Naive B cell (primary cell): ENCODE measurements around the gene LPXN. TPM values are rescaled to one million over a fixed set of nuclear protein-coding genes. Genes with fewer than 3 reads are reported as not detected.

Source experiments
- ATAC-seq, 2 donors: fragments of 150-1000 bp; cut with Tn5 transposase; 2 replicates each; pipeline ENCODE4 v1.10.0; 2021; ENCODE audit warnings: low read depth in 2 of 2, mild to moderate bottlenecking in 2 of 2, moderate library complexity in 2 of 2
- DNase-seq: peaks from one replicate; pipeline ENCODE4 v3.0.0; 2022
- H3K27ac Mint-ChIP-seq, 6 donors: one replicate each; pipeline ENCODE4 v1.8.0; 2020 to 2022; ENCODE audit warnings: mild to moderate bottlenecking in 6 of 6, mixed read lengths in 6 of 6, moderate library complexity in 5 of 6, inconsistent platforms in 2 of 6
- H3K27me3 Mint-ChIP-seq, 3 donors: one replicate each; pipeline ENCODE4 v1.8.0; 2021 to 2022; ENCODE audit warnings: mixed read lengths in 3 of 3, mild to moderate bottlenecking in 1 of 3
- H3K36me3 Mint-ChIP-seq, 2 donors: one replicate each; pipeline ENCODE4 v1.8.0; 2020 to 2022; ENCODE audit warnings: mixed read lengths in 2 of 2, inconsistent platforms in 1 of 2, mild to moderate bottlenecking in 1 of 2
- H3K4me1 Mint-ChIP-seq, 3 donors: one replicate each; pipeline ENCODE4 v1.8.0; 2020 to 2022; ENCODE audit warnings: mixed read lengths in 3 of 3, inconsistent platforms in 1 of 3, mild to moderate bottlenecking in 1 of 3, moderate library complexity in 1 of 3
- H3K4me3 Mint-ChIP-seq, 8 donors: one replicate each; pipeline ENCODE4 v1.8.0; 2020 to 2022; ENCODE audit warnings: mild to moderate bottlenecking in 8 of 8, mixed read lengths in 8 of 8, moderate library complexity in 8 of 8, inconsistent platforms in 2 of 8
- H3K9me3 Mint-ChIP-seq, 7 donors: one replicate each; pipeline ENCODE4 v1.8.0; 2020 to 2022; ENCODE audit warnings: mixed read lengths in 7 of 7, mild to moderate bottlenecking in 5 of 7, inconsistent platforms in 2 of 7, moderate library complexity in 1 of 7
- polyA plus RNA-seq, 6 donors: library from polyadenylated mRNA; unstranded; fragments of 300-500 nt; fragmentation: Illumina TruSeq; gene quantifications; one replicate each; pipeline ENCODE4 v1.2.3, GENCODE V29; 2021; ENCODE audit warnings: low read depth in 6 of 6

LPXN gene
- polyA plus RNA-seq, 6 donors from 2014 or later = 63.3 to 120 (median 85.8) TPM

DNA sequence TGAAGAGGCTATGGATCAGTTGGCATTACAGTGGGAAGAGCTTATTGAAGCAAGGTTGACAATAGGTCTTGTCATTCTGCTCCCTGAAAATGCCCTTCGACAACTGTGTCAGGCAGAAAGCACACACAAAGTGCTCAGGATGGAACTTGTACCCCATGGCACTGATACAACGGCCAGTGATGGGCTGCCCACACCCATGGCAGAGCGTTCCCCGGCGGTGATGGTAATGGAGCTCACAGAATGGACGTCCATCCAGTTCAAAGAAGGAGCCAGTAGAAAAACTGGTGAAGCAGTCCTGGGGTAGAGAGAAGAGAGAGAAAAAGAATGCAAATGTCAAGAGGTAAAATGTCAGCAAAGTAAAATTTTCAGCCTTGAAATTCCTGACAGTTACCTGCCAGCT lies 48.2 kb downstream of the LPXN start:
- peak overlapping the region in 4 of 6 donors; percentile 15 to 97 (median 86) for H3K27ac Mint-ChIP-seq
- no peaks in the 10 kb centered on the region for H3K27me3 Mint-ChIP-seq
- peaks cover 12 to 21% of the 10 kb centered on the region in 2 donors for H3K36me3 Mint-ChIP-seq
- DNase-seq (no peak), ATAC-seq (no peak)
- no peaks in the 10 kb centered on the region for H3K9me3 Mint-ChIP-seq
- H3K4me1 Mint-ChIP-seq = peaks cover 22 to 47% (median 30%) of the 10 kb centered on the region in 3 donors
- no peak overlapping the region for H3K4me3 Mint-ChIP-seq

DNA sequence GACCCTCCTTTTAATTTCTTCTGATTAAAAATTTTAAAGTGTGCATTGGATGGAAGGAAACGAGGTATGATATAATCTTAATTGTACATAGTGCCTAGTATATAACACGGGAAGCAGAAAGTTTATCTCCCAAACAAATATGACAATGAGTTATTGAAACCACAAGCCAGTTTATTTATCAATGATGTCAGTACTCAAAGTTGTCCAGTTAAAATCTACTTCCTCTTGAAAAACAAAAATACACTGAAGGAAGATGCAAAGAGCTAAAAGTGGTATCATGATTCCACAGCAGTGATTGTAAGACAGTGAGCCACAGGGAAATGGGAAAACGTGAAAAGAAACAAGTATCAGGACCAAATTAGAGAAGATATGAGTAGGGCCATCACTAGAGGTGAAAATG lies 48.9 kb downstream of the LPXN start:
- peaks cover 22 to 47% (median 30%) of the 10 kb centered on the region in 3 donors for H3K4me1 Mint-ChIP-seq
- ATAC-seq (no peak), DNase-seq (no peak)
- H3K27ac Mint-ChIP-seq = peak overlapping the region; percentile 74 to 98 (median 94)
- H3K4me3 Mint-ChIP-seq = peak overlapping the region in 1 of 8 donors; percentile 13
- H3K36me3 Mint-ChIP-seq = peaks cover 12 to 21% of the 10 kb centered on the region in 2 donors
- H3K27me3 Mint-ChIP-seq = no peaks in the 10 kb centered on the region
- no peaks in the 10 kb centered on the region for H3K9me3 Mint-ChIP-seq

DNA sequence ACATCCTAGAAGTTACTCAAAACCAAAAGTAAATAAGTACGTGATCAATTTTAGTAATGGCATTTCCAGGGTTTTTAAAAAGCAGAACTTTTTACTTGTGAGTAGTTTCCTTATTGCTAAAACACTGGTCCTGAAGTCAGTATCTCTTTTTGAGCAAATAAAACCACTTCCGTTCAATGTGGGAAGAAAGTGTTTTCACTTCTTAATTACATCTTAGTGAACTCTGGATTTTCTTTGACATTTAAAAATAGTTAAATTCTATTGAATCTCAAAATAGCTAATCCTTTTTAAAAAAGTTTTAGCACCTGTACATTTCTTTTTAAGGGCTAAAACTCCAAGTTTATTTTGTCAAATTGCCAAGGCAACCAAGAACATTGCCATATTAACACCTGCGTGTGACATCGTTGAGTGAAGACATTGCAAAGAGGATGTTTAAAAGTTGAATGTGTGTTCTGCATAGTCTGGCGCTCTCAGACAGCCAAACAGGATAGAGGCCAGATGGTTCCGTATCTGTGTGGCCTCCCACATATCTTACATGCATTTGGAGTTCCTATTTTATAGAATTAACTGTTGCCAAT lies 50.5 kb downstream of the LPXN start:
- peaks cover 18 to 39% (median 24%) of the 10 kb centered on the region in 3 donors for H3K4me1 Mint-ChIP-seq
- DNase-seq = peak; percentile 78
- peaks cover 12% of the 10 kb centered on the region in 2 donors for H3K36me3 Mint-ChIP-seq
- H3K27ac Mint-ChIP-seq = peak overlapping the region; percentile 97 to 98 (median 97)
- H3K9me3 Mint-ChIP-seq = no peaks in the 10 kb centered on the region
- H3K4me3 Mint-ChIP-seq = peak overlapping the region; percentile 61 to 89 (median 78)
- H3K27me3 Mint-ChIP-seq = no peaks in the 10 kb centered on the region
- peak; percentile 90 to 92 for ATAC-seq

GRCh38 chr11:58524232-58525036 lies 51.2 kb downstream of the LPXN start:
- Mint-ChIP-seq H3K27ac (peak overlapping the region; percentile 97 to 98 (median 97)), H3K27me3 (no peaks in the 10 kb centered on the region), H3K36me3 (peaks cover 12% of the 10 kb centered on the region in 2 donors), H3K4me1 (peaks cover 18 to 36% (median 24%) of the 10 kb centered on the region in 3 donors), H3K9me3 (no peaks in the 10 kb centered on the region), H3K4me3 (peak overlapping the region; percentile 61 to 89 (median 78))
- ATAC-seq (peak; percentile 16 to 22), DNase-seq (peak; percentile 13)

GRCh38 chr11:58513747-58514367 lies 61.8 kb downstream of the LPXN start:
- no peak for ATAC-seq
- Mint-ChIP-seq H3K27me3 (peaks cover 0 to 12% (median 10%) of the 10 kb centered on the region in 3 donors), H3K36me3 (no peaks in the 10 kb centered on the region), H3K27ac (no peak overlapping the region), H3K9me3 (no peaks in the 10 kb centered on the region), H3K4me1 (peaks cover 0 to 4% (median 0%) of the 10 kb centered on the region in 3 donors), H3K4me3 (no peak overlapping the region)
- DNase-seq = no peak

DNA sequence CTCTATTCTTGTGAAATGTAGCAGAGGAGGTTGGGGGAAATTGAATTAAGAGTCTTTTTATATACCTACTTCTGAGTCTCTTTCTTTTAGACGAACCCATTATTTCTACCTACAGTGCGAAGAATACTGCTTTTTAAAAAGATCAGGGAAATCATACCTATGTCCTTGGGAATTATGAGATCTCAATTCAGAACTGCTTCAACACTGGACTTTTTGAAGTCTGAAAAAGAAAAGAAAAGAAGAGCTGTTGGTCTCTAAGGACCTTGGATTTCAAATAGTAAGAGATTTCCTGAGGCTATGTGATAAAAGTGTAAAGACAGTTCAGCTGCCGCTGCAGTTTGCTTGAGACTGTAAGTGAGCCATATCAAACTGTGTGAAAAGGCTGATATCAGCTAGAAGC lies 64.0 kb downstream of the LPXN start:
- H3K4me3 Mint-ChIP-seq = no peak overlapping the region
- no peak for ATAC-seq
- peak overlapping the region in 1 of 6 donors; percentile 21 for H3K27ac Mint-ChIP-seq
- H3K9me3 Mint-ChIP-seq = peaks cover 0 to 4% (median 0%) of the 10 kb centered on the region in 7 donors
- H3K27me3 Mint-ChIP-seq = peaks cover 0 to 12% (median 10%) of the 10 kb centered on the region in 3 donors
- no peaks in the 10 kb centered on the region for H3K36me3 Mint-ChIP-seq
- H3K4me1 Mint-ChIP-seq = peaks cover 8 to 10% (median 9%) of the 10 kb centered on the region in 3 donors
- DNase-seq = no peak

- Mint-ChIP-seq H3K27me3 (peaks cover 0 to 12% (median 10%) of the 10 kb centered on the region in 3 donors), H3K4me1 (peaks cover 8 to 13% (median 12%) of the 10 kb centered on the region in 3 donors), H3K36me3 (no peaks in the 10 kb centered on the region), H3K4me3 (no peak overlapping the region), H3K9me3 (peaks cover 0 to 4% (median 0%) of the 10 kb centered on the region in 7 donors), H3K27ac (no peak overlapping the region)
- ATAC-seq (no peak), DNase-seq (no peak)
Measured at GRCh38 chr11:58509748-58510147, 65.9 kb downstream of the LPXN start.

- no peak for DNase-seq
- H3K27ac Mint-ChIP-seq = peak overlapping the region in 2 of 6 donors; percentile 67 to 78
- H3K36me3 Mint-ChIP-seq = no peaks in the 10 kb centered on the region
- no peak for ATAC-seq
- peaks cover 8 to 13% (median 12%) of the 10 kb centered on the region in 3 donors for H3K4me1 Mint-ChIP-seq
- no peak overlapping the region for H3K4me3 Mint-ChIP-seq
- peaks cover 0 to 4% (median 0%) of the 10 kb centered on the region in 7 donors for H3K9me3 Mint-ChIP-seq
- peaks cover 0 to 9% (median 6%) of the 10 kb centered on the region in 3 donors for H3K27me3 Mint-ChIP-seq
Measured at GRCh38 chr11:58508814-58509213, 66.8 kb downstream of the LPXN start.

- Mint-ChIP-seq H3K9me3 (peaks cover 0 to 4% (median 0%) of the 10 kb centered on the region in 7 donors), H3K27me3 (peaks cover 0 to 4% (median 1%) of the 10 kb centered on the region in 3 donors), H3K4me1 (peaks cover 11 to 16% (median 13%) of the 10 kb centered on the region in 3 donors), H3K27ac (peak within 1 kb of the TSS in 3 of 6 donors; percentile 10 to 78 (median 67)), H3K36me3 (no peaks in the 10 kb centered on the region), H3K4me3 (peak within 1 kb of the TSS in 2 of 8 donors; percentile 7 to 21)
- DNase-seq (no peak), ATAC-seq (no peak)
Measured at GRCh38 chr11:58508005-58508404, 67.7 kb downstream of the LPXN start, which contains the start of gene OR5B21. TSS of gene OR5B21 (minus strand) at chr11:58508105. CDS start at chr11:58508105, 0 bp downstream.

GRCh38 chr11:58507355-58507754 lies 68.3 kb downstream of the LPXN start:
- no peak overlapping the region for H3K4me3 Mint-ChIP-seq
- peaks cover 0 to 4% (median 0%) of the 10 kb centered on the region in 3 donors for H3K27me3 Mint-ChIP-seq
- H3K36me3 Mint-ChIP-seq = no peaks in the 10 kb centered on the region
- DNase-seq = no peak
- H3K9me3 Mint-ChIP-seq = peaks cover 0 to 4% (median 0%) of the 10 kb centered on the region in 7 donors
- ATAC-seq = no peak
- peak overlapping the region in 2 of 6 donors; percentile 6 to 10 for H3K27ac Mint-ChIP-seq
- H3K4me1 Mint-ChIP-seq = peaks cover 11 to 16% (median 13%) of the 10 kb centered on the region in 3 donors

DNA sequence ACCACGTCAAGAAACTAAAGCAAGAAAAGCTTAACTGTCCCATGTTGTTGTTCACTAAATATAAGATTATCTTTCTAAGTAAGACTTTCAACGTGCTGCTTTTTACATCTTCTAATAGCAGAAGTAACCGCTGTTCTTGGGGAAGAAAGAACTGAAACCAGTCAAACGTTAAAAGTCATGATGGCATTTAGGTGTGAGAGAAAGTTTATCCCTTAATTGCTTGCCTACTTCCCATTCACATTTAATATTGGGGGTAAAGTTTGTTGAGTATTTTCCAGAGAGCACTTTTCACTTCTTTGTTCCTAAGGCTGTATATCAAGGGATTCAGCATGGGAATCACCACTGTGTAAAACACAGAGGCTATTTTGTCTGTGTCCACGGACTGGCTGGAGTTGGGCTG lies 68.7 kb downstream of the LPXN start:
- Mint-ChIP-seq H3K9me3 (peaks cover 0 to 4% (median 0%) of the 10 kb centered on the region in 7 donors), H3K4me1 (peaks cover 11 to 16% (median 13%) of the 10 kb centered on the region in 3 donors), H3K27ac (peak overlapping the region in 2 of 6 donors; percentile 6 to 10), H3K36me3 (no peaks in the 10 kb centered on the region), H3K27me3 (peaks cover 0 to 2% (median 0%) of the 10 kb centered on the region in 3 donors), H3K4me3 (peak overlapping the region in 2 of 8 donors; percentile 7 to 21)
- no peak for DNase-seq
- peak in 1 of 2 donors; percentile 57 for ATAC-seq

DNA sequence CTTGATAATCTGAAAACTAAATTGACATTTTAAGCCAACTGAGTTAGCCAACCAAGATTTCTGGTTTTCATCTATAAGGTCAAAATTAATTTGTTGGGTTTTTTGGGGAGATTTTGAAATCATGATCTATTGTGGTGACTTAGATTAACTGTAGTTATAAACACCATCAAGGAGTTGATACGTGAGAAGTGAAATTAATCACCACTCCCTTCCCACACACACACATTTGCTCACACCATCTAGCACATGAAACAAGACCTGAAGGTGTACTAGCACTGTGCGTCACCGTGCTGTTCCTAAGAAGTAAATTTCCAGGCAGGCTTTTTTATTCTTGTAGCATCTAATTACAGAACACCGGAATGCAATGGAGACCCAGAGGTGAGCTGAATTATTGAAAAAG lies 69.8 kb downstream of the LPXN start:
- no peaks in the 10 kb centered on the region for H3K27me3 Mint-ChIP-seq
- H3K27ac Mint-ChIP-seq = no peak overlapping the region
- H3K9me3 Mint-ChIP-seq = peaks cover 0 to 4% (median 0%) of the 10 kb centered on the region in 7 donors
- no peaks in the 10 kb centered on the region for H3K36me3 Mint-ChIP-seq
- DNase-seq (no peak), ATAC-seq (no peak)
- peaks cover 11 to 16% (median 13%) of the 10 kb centered on the region in 3 donors for H3K4me1 Mint-ChIP-seq
- H3K4me3 Mint-ChIP-seq = no peak overlapping the region

GRCh38 chr11:58504232-58504631 lies 71.4 kb downstream of the LPXN start:
- Mint-ChIP-seq H3K27ac (no peak overlapping the region), H3K4me1 (peaks cover 11 to 16% (median 13%) of the 10 kb centered on the region in 3 donors), H3K27me3 (no peaks in the 10 kb centered on the region), H3K36me3 (no peaks in the 10 kb centered on the region), H3K4me3 (no peak overlapping the region), H3K9me3 (peaks cover 0 to 4% (median 0%) of the 10 kb centered on the region in 7 donors)
- ATAC-seq (no peak), DNase-seq (no peak)
